Hepatocyte (in vitro differentiated cells): ENCODE measurements around the gene LDLRAP1. TPM values are rescaled to one million over a fixed set of nuclear protein-coding genes. Genes with fewer than 3 reads are reported as not detected.
A peak's percentile ranks its signal among the peaks of the same experiment; 100 is the strongest.

ENCODE experiments used
- DNase-seq: peaks from one replicate; pipeline ENCODE4 v3.0.0-alpha.2; 2016; ENCODE audit warnings: low spot score
- H2AFZ ChIP-seq: fragments of 200-600 bp; sonication (generic); 2 replicates; pipeline ENCODE4 v1.6.0; 2016; ENCODE audit warnings: antibody characterized with exemption, mild to moderate bottlenecking
- H3K27ac ChIP-seq: fragments of 200-600 bp; sonication (generic); 2 replicates; pipeline ENCODE4 v1.5.1; 2016; ENCODE audit warnings: mild to moderate bottlenecking
- H3K27me3 ChIP-seq: fragments of 200-600 bp; sonication (generic); 2 replicates; pipeline ENCODE4 v1.6.1; 2016
- H3K36me3 ChIP-seq: fragments of 200-600 bp; sonication (generic); replicated peaks from 2 replicates; pipeline ENCODE4 v1.5.1; 2016; ENCODE audit warnings: low read depth; ENCODE audit not compliant: insufficient read depth
- H3K4me1 ChIP-seq: fragments of 200-600 bp; sonication (generic); 2 replicates; pipeline ENCODE4 v1.5.1; 2016; ENCODE audit warnings: mild to moderate bottlenecking, moderate library complexity; ENCODE audit not compliant: insufficient read depth
- H3K4me2 ChIP-seq: fragments of 200-600 bp; sonication (generic); 2 replicates; pipeline ENCODE4 v1.6.0; 2016
- H3K4me3 ChIP-seq: fragments of 200-600 bp; sonication (generic); 2 replicates; pipeline ENCODE4 v1.5.1; 2016; ENCODE audit warnings: mild to moderate bottlenecking
- H3K79me2 ChIP-seq: fragments of 200-600 bp; sonication (generic); 2 replicates; pipeline ENCODE4 v1.6.0; 2017; ENCODE audit warnings: mild to moderate bottlenecking
- H3K9me2 ChIP-seq: fragments of 200-600 bp; sonication (generic); replicated peaks from 2 replicates; pipeline ENCODE4 v1.6.0; 2017; ENCODE audit warnings: mild to moderate bottlenecking; ENCODE audit not compliant: insufficient read depth
- H3K9me3 ChIP-seq: fragments of 200-600 bp; sonication (generic); 2 replicates; pipeline ENCODE4 v1.5.1; 2016; ENCODE audit warnings: low read depth, mild to moderate bottlenecking
- H4K20me1 ChIP-seq: fragments of 200-600 bp; sonication (generic); 2 replicates; pipeline ENCODE4 v1.6.0; 2016; ENCODE audit warnings: mild to moderate bottlenecking; ENCODE audit not compliant: insufficient read depth, poor library complexity, severe bottlenecking
- EZH2 ChIP-seq: fragments of 200-600 bp; sonication (generic); IDR thresholded peaks from 2 replicates; pipeline ENCODE4 v1.6.1; 2016; ENCODE audit warnings: antibody characterized with exemption, mild to moderate bottlenecking, borderline replicate concordance
- EZH2phosphoT487 ChIP-seq: fragments of 200-600 bp; sonication (generic); IDR thresholded peaks from one replicate; pipeline ENCODE4 v1.6.1; 2018; ENCODE audit warnings: antibody characterized with exemption, mild to moderate bottlenecking, low read depth, moderate library complexity; ENCODE audit not compliant: unreplicated experiment, severe bottlenecking
- WGBS: methylation state at CpG from one replicate; pipeline ENCODE4 v1.1.6; 2016; ENCODE audit warnings: low lambda C conversion rate; ENCODE audit errors: missing lambda C conversion rate; 5-methylcytosine and 5-hydroxymethylcytosine counted together
- polyA plus RNA-seq: library from polyadenylated mRNA; unstranded; fragments of >200 nt; fragmentation: Nextera tagmentation; extraction: Ambion mirVana; gene quantifications from 2 replicates; pipeline ENCODE4 v1.2.1, GENCODE V29; 2016
- total RNA-seq: library from RNA; depleted of rRNA; stranded (reverse); fragments of >200 nt; gene quantifications from 2 replicates; pipeline ENCODE4 v1.2.3, GENCODE V29; 2014
- TF ChIP-seq, protein P1 (sequence below): fragments of 200-600 bp; sonication (generic); IDR thresholded peaks from 2 replicates; pipeline ENCODE4 v1.5.1; 2016; ENCODE audit warnings: antibody characterized with exemption, mild to moderate bottlenecking; ENCODE audit not compliant: poor library complexity

LDLRAP1 gene
- total and polyA plus RNA-seq, 2 experiments from 2014 or later: 17.3 to 27.5 TPM

DNA sequence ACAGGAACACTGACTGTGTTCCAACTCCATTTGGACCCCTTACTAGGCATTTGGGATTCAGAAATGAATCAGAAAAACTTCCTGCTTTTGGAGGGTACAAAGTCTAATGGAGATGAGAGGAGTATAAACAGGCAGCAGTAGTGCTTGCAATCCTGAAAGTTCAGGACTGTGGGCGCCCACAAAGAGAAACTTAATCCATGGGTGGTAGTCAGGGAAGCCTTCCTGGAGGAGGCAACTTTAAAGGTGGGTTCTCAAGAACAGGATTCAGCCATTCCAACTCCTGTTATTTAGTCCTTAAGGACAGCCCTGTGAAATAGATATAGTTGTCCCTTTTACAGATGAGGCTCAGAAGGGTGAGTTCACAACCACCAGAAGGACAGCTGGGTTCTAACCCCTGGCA lies 2.0 kb upstream of the LDLRAP1 start:
- no peak overlapping the region for H2AFZ ChIP-seq
- no peaks in the 10 kb centered on the region for H3K36me3 ChIP-seq
- no peak overlapping the region for H3K4me3 ChIP-seq
- no peak overlapping the region for H3K4me2 ChIP-seq
- H3K27ac ChIP-seq: no peak overlapping the region
- no peaks in the 10 kb centered on the region for H4K20me1 ChIP-seq
- DNase-seq: no peak
- H3K79me2 ChIP-seq: peaks cover 26% of the 10 kb centered on the region
- no peaks in the 10 kb centered on the region for H3K9me3 ChIP-seq
- no peak for TF ChIP-seq EZH2phosphoT487
- no peak for TF ChIP-seq EZH2
- TF ChIP-seq, protein P1, sequence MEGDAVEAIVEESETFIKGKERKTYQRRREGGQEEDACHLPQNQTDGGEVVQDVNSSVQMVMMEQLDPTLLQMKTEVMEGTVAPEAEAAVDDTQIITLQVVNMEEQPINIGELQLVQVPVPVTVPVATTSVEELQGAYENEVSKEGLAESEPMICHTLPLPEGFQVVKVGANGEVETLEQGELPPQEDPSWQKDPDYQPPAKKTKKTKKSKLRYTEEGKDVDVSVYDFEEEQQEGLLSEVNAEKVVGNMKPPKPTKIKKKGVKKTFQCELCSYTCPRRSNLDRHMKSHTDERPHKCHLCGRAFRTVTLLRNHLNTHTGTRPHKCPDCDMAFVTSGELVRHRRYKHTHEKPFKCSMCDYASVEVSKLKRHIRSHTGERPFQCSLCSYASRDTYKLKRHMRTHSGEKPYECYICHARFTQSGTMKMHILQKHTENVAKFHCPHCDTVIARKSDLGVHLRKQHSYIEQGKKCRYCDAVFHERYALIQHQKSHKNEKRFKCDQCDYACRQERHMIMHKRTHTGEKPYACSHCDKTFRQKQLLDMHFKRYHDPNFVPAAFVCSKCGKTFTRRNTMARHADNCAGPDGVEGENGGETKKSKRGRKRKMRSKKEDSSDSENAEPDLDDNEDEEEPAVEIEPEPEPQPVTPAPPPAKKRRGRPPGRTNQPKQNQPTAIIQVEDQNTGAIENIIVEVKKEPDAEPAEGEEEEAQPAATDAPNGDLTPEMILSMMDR: no peak
- peaks cover 8% of the 10 kb centered on the region for H3K4me1 ChIP-seq
- H3K27me3 ChIP-seq: no peaks in the 10 kb centered on the region
- H3K9me2 ChIP-seq: no peaks in the 10 kb centered on the region
- 78% methylated on average over 1 of the region's 1 CpG for WGBS

DNA sequence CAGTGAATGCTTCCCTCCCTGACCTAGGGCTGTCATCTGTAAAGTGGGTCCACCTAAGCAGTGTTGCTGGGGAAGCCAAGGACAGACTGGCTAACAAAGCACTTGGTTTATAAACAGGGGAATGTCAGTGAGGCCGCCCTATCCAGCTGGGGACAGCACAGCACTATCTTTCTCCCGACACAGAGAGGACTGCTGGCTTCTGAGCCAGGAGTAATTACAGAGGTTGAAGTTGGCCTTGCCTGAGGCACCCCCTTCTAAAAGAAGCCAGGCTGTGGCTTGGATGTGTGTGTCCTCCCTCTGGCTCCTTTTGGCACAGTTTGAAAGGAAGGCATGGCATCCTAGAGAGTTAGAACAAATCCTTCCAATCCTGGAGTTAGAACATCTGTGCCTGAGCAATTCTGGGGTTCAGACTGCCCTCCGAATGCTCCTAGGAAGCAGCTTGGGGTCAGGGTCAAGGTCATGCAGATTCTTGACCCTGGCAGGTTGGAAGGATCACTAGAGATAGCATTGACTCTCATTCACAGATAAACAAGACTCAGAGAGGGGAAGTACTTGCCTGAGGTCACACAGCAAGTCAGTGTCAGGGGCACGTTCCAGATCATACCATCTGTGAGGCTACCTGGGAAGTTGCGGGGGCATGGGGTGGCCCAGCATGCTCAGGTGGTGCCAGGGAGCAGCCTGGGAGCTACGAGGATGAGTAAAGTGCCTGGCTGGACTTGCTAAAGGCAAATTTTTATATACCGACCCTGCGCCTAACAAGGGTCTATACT lies 1.3 kb upstream of the LDLRAP1 start:
- Histone ChIP-seq H3K36me3 (no peaks in the 10 kb centered on the region), H3K27ac (no peak overlapping the region), H3K9me3 (no peaks in the 10 kb centered on the region), H2AFZ (no peak overlapping the region), H3K4me3 (no peak overlapping the region), H3K27me3 (no peaks in the 10 kb centered on the region), H4K20me1 (no peaks in the 10 kb centered on the region), H3K79me2 (peaks cover 32% of the 10 kb centered on the region), H3K4me2 (no peak overlapping the region), H3K9me2 (no peaks in the 10 kb centered on the region), H3K4me1 (peaks cover 8% of the 10 kb centered on the region)
- no peak for DNase-seq
- TF ChIP-seq, protein P1: no peak
- TF ChIP-seq EZH2 (no peak), EZH2phosphoT487 (no peak)
- 82% methylated on average over 8 of the region's 8 CpGs for WGBS

DNA sequence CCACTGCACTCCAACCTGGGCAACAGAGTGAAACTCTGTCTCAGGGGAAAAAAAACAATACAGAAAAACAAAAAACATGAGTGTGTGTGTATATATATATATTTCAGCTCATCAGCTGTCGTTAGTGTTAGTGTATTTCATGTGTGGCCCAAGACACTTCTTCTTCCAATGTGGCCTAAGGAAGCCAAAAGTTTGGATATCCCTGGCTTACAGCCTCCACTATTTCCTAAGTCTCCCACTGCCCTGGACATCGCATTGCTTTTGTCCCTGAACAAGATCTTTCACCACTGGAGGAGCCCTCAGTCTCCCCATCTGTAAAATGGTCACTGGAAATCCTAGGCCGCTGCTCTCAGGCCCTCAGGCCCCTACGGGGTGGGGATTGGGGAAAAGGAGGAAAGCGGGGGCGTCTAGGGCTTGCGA lies 391 bp upstream of the LDLRAP1 start:
- no peaks in the 10 kb centered on the region for H3K9me3 ChIP-seq
- TF ChIP-seq, protein P1: no peak
- TF ChIP-seq EZH2phosphoT487: no peak
- no peak for TF ChIP-seq EZH2
- peak overlapping the region; percentile 88 for H3K4me3 ChIP-seq
- H3K4me2 ChIP-seq: peak overlapping the region; percentile 99
- no peaks in the 10 kb centered on the region for H3K27me3 ChIP-seq
- peak overlapping the region; percentile 79 for H3K27ac ChIP-seq
- peaks cover 8% of the 10 kb centered on the region for H3K4me1 ChIP-seq
- peaks cover 41% of the 10 kb centered on the region for H3K79me2 ChIP-seq
- WGBS: 36% methylated on average over 7 of the region's 7 CpGs
- no peak overlapping the region for H2AFZ ChIP-seq
- no peaks in the 10 kb centered on the region for H3K36me3 ChIP-seq
- no peaks in the 10 kb centered on the region for H3K9me2 ChIP-seq
- DNase-seq: no peak
- H4K20me1 ChIP-seq: no peaks in the 10 kb centered on the region
